TTC549 (cell line): ENCODE data around the gene PSG3.
"Not testable (repeated sequence)": the region's sequence is repeated elsewhere in the genome, so short reads cannot be mapped to it uniquely, and the experiment has no call there.

Source experiments
- FAIRE-seq: peaks from 2 replicates; lab custom pipeline; 2012; peaks lifted over from hg19 to GRCh38; lab: Jason Lieb, UNC

Gene PSG3

DNA sequence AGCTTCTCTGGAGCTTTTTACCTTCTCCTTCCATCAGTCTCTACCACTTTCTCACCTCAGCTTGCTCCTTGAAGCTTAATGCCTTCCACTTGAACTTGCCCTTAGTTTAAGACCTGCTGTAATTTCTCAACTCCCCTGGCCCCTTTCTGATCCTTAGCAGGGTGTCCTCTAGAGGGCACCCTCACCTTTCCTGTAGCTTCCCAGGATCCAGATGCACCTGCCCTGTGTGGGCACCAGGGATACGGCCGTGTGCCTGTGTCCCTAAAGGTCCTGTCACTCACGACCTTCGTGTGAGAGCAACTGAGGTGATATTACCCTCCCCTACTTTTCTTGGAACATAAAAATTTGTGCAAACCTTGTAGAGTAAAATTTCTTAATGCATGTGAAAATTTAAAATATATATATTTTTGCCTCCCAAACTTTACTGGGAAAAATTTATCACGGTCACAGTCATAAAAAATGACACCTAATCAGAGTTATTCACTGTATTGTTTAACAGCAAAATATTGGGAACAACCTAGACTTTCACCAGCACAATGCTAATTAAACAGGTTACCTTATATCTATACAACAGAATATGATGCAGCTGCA is 46.4 kb downstream of the PSG3 start:
- FAIRE-seq, result no peak

DNA sequence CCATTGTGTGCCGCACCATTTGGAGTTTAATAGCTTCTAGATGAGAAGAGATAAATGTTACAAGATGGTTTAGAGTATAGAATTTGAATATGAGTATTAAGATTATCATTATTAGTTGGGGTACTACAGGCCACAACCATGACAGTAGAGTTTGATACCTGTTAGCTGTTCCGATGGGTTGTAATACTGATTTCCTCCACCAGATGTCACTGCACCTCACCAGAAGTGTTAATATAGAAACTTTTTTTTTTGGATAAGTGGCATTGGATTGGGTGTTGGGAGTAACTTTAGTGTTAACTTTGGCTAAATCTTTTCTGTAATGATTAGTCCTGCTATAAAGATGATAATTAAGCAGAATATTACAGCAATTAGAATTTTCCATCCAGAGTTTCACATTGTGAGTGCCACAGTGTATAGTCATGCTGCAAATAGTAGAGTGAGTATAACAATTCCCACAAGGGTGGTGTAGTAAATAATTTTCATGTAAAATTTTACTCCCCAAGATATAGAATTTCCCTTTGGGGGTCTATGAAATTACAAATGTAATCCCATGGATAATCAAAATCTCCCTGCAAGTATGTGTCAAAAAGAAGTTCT is 56.3 kb downstream of the PSG3 start:
- FAIRE-seq, result peak; percentile 26

DNA sequence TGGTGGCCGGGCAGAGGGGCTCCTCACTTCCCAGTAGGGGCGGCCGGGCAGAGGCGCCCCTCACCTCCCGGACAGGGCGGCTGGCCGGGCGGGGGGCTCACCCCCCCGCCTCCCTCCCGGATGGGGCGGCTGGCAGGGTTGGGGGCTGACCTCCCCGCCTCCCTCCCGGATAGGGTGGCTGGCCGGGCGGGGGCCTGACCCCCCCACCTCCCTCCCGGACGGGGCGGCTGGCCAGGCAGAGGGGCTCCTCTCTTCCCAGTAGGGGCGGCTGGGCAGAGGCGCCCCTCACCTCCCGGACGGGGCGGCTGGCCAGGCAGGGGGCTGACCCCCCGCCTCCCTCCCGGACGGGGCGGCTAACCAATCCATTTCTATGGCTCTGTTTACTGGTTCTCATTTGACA is 64.0 kb downstream of the PSG3 start:
- not testable (repeated sequence) for FAIRE-seq

DNA sequence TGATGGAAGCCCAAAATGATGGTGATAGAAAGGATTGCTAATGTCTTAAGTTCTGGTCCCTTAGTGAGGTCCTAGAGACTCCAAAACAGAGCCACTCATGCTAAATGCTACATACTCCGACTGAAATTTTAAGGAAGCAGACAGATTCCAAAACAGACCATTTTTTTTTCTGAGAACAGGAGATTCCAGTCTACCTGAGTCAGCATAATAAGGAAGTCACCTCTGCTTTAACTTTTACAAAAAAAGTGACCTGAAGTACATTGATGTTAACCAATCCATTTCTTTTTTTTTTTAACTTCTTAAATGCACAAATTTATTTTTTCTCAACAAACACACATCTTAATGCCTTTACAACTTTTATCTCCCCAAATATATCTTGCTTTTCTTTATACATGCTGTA is 65.7 kb downstream of the PSG3 start:
- not testable (repeated sequence) for FAIRE-seq
